Peyer's patch (tissue), 4 donors: ENCODE results near the gene RHO.
"Not testable (repeated sequence)": the region's sequence is repeated elsewhere in the genome, so short reads cannot be mapped to it uniquely, and the experiment has no call there.

Experiments used
- CTCF ChIP-seq, 6 experiments: fragments of 450-650 bp in 4 of 6; fragments of 200-600 bp in 2 of 6; sonication (generic) in 1 of 6; IDR thresholded peaks; one replicate each; pipeline ENCODE4 v1.5.1; 2017 to 2019; ENCODE audit warnings: antibody characterized with exemption in 6 of 6, mild to moderate bottlenecking in 3 of 6, moderate library complexity in 1 of 6
- POLR2A ChIP-seq, 2 donors: fragments of 450-650 bp; IDR thresholded peaks; one replicate each; pipeline ENCODE4 v1.5.1; 2017; ENCODE audit warnings: antibody characterized with exemption in 2 of 2, mild to moderate bottlenecking in 2 of 2, moderate library complexity in 2 of 2

- TF ChIP-seq POLR2A, CTCF (IDR thresholded peaks at IDR 0.05): not testable (repeated sequence)
Observed at GRCh38 chr3:129481225-129481765, 47.1 kb upstream of the RHO start.
